GM23248 (cell line): ENCODE measurements around the gene CDC23. TPM values are rescaled to one million over a fixed set of nuclear protein-coding genes. Genes with fewer than 3 reads are reported as not detected.

Experiments
- DNase-seq: peaks from one replicate; pipeline ENCODE4 v3.0.0-alpha.2; 2015
- H2AFZ ChIP-seq: fragments of 200-600 bp; sonication (generic); 2 replicates; pipeline ENCODE4 v1.6.1; 2016; ENCODE audit warnings: antibody characterized with exemption
- H3F3A ChIP-seq: fragments of 200-600 bp; sonication (generic); 2 replicates; pipeline ENCODE4 v1.6.1; 2016; ENCODE audit warnings: mild to moderate bottlenecking, antibody characterized with exemption, mixed run types; ENCODE audit not compliant: insufficient read depth
- H3K27ac ChIP-seq: fragments of 200-600 bp; sonication (generic); 2 replicates; pipeline ENCODE4 v1.5.1; 2016; ENCODE audit warnings: mild to moderate bottlenecking
- H3K27me3 ChIP-seq: fragments of 200-600 bp; sonication (generic); replicated peaks from 2 replicates; pipeline ENCODE4 v1.6.1; 2016; ENCODE audit warnings: mild to moderate bottlenecking; ENCODE audit not compliant: insufficient read depth
- H3K36me3 ChIP-seq: fragments of 200-600 bp; sonication (generic); 2 replicates; pipeline ENCODE4 v1.6.1; 2016; ENCODE audit warnings: low read depth, mild to moderate bottlenecking
- H3K4me1 ChIP-seq: fragments of 200-600 bp; sonication (generic); 2 replicates; pipeline ENCODE4 v1.6.1; 2016; ENCODE audit warnings: mild to moderate bottlenecking; ENCODE audit not compliant: insufficient read depth
- H3K4me2 ChIP-seq: fragments of 200-600 bp; sonication (generic); one replicate; pipeline ENCODE4 v1.6.1; 2016; ENCODE audit warnings: mild to moderate bottlenecking; ENCODE audit not compliant: unreplicated experiment
- H3K4me3 ChIP-seq: fragments of 200-600 bp; sonication (generic); 2 replicates; pipeline ENCODE4 v1.5.1; 2016; ENCODE audit warnings: mild to moderate bottlenecking
- H3K79me2 ChIP-seq: fragments of 200-600 bp; sonication (generic); 2 replicates; pipeline ENCODE4 v1.6.1; 2016; ENCODE audit warnings: mild to moderate bottlenecking; ENCODE audit not compliant: insufficient read depth
- H3K9ac ChIP-seq: fragments of 200-600 bp; sonication (generic); 2 replicates; pipeline ENCODE4 v1.6.1; 2016; ENCODE audit warnings: mild to moderate bottlenecking
- H3K9me2 ChIP-seq: fragments of 200-600 bp; sonication (generic); 2 replicates; pipeline ENCODE4 v1.6.1; 2016; ENCODE audit warnings: mixed run types, mild to moderate bottlenecking, moderate library complexity; ENCODE audit not compliant: insufficient read depth
- H3K9me3 ChIP-seq: fragments of 200-600 bp; sonication (generic); one replicate; pipeline ENCODE4 v1.6.1; 2017; ENCODE audit warnings: low read depth
- H4K20me1 ChIP-seq: fragments of 200-600 bp; sonication (generic); 2 replicates; pipeline ENCODE4 v1.6.0; 2016; ENCODE audit not compliant: insufficient read depth
- EZH2 ChIP-seq: fragments of 200-600 bp; sonication (generic); IDR thresholded peaks from 2 replicates; pipeline ENCODE4 v1.6.1; 2018; ENCODE audit warnings: antibody characterized with exemption, mild to moderate bottlenecking; ENCODE audit not compliant: insufficient read depth, poor library complexity, severe bottlenecking
- EZH2phosphoT487 ChIP-seq: fragments of 200-600 bp; sonication (generic); IDR thresholded peaks from 2 replicates; pipeline ENCODE4 v1.6.1; 2018; ENCODE audit warnings: antibody characterized with exemption, moderate library complexity, mild to moderate bottlenecking, low read depth; ENCODE audit not compliant: insufficient read depth
- WGBS, 2 experiments: methylation state at CpG; one replicate each; pipeline ENCODE4 v1.1.6; 2015 to 2017; ENCODE audit warnings: low lambda C conversion rate in 2 of 2, low coverage in 1 of 2; ENCODE audit errors: missing lambda C conversion rate in 2 of 2; 5-methylcytosine and 5-hydroxymethylcytosine counted together
- in situ Hi-C: fragments of 300-500 bp; cut with MboI; formaldehyde crosslinking; loops from 2 replicates; pipeline ENCODE4 v1.15.0; 2020
- polyA plus RNA-seq: library from polyadenylated mRNA; unstranded; fragments of >200 nt; fragmentation: Nextera tagmentation; extraction: Ambion mirVana; gene quantifications from 2 replicates; pipeline ENCODE4 v1.2.1, GENCODE V29; 2016
- total RNA-seq: library from RNA; depleted of rRNA; stranded (reverse); fragments of >200 nt; shearing (Covaris generic); gene quantifications from 2 replicates; pipeline ENCODE4 v1.2.3, GENCODE V29; 2014

CDC23 gene
- total and polyA plus RNA-seq, 2 experiments from 2014 or later, result 30.5 to 32.5 TPM

DNA sequence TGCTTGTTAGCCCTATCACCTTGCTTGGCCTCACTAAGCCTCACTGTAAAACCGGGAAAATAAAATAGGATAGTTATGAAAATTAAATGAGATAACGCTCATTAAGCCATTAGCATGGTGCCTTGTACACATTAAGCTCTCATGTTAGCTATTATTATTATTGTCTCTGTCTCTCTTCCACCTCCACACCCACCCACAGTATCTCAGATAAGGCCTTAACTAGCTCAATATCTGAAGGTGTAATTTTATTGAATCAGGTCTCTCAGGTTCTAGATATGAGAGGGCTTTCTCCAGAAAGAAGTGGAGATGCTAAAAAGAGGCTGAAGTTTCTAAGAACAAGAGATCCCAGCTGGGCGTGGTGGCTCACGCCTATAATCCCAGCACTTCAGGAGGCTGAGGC, 33.7 kb upstream of the CDC23 start:
- Histone ChIP-seq H3K4me3 (no peak overlapping the region), H3K36me3 (no peaks in the 10 kb centered on the region), H3K27ac (no peak overlapping the region), H3K9ac (no peak overlapping the region), H4K20me1 (no peaks in the 10 kb centered on the region), H3K9me3 (no peaks in the 10 kb centered on the region), H3F3A (peaks cover 6% of the 10 kb centered on the region; the same call in 1 of the 2 replicates), H3K9me2 (no peaks in the 10 kb centered on the region), H2AFZ (no peak overlapping the region), H3K4me1 (no peaks in the 10 kb centered on the region), H3K4me2 (no peak overlapping the region), H3K27me3 (peaks cover 14% of the 10 kb centered on the region), H3K79me2 (no peaks in the 10 kb centered on the region)
- in situ Hi-C loops, result no loop called here
- no peak for DNase-seq
- TF ChIP-seq EZH2, result no peak
- no peak for TF ChIP-seq EZH2phosphoT487
- WGBS, 2 experiments, result 72 to 80% methylated on average over 4 of the region's 4 CpGs

- Histone ChIP-seq H3K9me2 (no peaks in the 10 kb centered on the region), H3K27me3 (peaks cover 16% of the 10 kb centered on the region), H3K4me2 (no peak overlapping the region), H3K36me3 (no peaks in the 10 kb centered on the region), H2AFZ (no peak overlapping the region), H3K27ac (no peak overlapping the region), H3K4me1 (no peaks in the 10 kb centered on the region), H3K4me3 (no peak overlapping the region), H4K20me1 (no peaks in the 10 kb centered on the region), H3F3A (peaks cover 6% of the 10 kb centered on the region; the same call in 1 of the 2 replicates), H3K9ac (no peak overlapping the region), H3K79me2 (no peaks in the 10 kb centered on the region), H3K9me3 (no peaks in the 10 kb centered on the region)
- in situ Hi-C loops, result no loop called here
- DNase-seq, result no peak
- 80 to 82% methylated on average over 4 of the region's 4 CpGs for WGBS, 2 experiments
- TF ChIP-seq EZH2 (no peak), EZH2phosphoT487 (no peak)
These were observed 33.2 kb upstream of the CDC23 start for GRCh38 chr5:138246334-138246733.

DNA sequence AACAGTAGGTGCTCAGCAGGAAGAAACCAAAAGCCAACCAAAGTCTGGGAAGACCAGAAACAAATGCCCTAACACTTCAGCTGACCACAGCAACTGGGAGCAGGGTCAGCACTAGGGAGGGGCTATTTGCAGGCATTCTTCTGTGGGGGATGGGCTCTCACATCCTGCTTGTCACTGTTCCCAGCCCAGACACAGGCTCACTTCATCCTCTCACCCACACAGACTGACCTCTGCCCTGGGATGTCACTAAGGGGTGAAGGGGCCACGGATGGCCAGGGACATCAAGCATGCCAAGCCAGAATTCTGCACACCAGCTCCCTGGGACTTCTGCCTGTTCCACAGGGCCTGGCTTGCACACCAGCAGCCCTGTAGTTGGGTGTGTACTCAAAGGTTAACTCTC, 32.6 kb upstream of the CDC23 start:
- Histone ChIP-seq H3K4me3 (no peak overlapping the region), H2AFZ (no peak overlapping the region), H3K27ac (no peak overlapping the region), H3K9me3 (no peaks in the 10 kb centered on the region), H3K79me2 (no peaks in the 10 kb centered on the region), H3K27me3 (peaks cover 22% of the 10 kb centered on the region), H3K36me3 (no peaks in the 10 kb centered on the region), H3K9ac (no peak overlapping the region), H3K4me1 (no peaks in the 10 kb centered on the region), H3K4me2 (no peak overlapping the region), H3K9me2 (no peaks in the 10 kb centered on the region), H3F3A (peaks cover 6% of the 10 kb centered on the region; the same call in 1 of the 2 replicates), H4K20me1 (no peaks in the 10 kb centered on the region)
- 64 to 75% methylated on average over 1 of the region's 1 CpG for WGBS, 2 experiments
- in situ Hi-C loops, result no loop called here
- TF ChIP-seq EZH2phosphoT487 (no peak), EZH2 (no peak)
- DNase-seq, result no peak

- Histone ChIP-seq H3K4me2 (no peak overlapping the region), H4K20me1 (no peaks in the 10 kb centered on the region), H2AFZ (no peak overlapping the region), H3K79me2 (no peaks in the 10 kb centered on the region), H3K4me1 (no peaks in the 10 kb centered on the region), H3K36me3 (no peaks in the 10 kb centered on the region), H3K27me3 (peaks cover 33% of the 10 kb centered on the region), H3K9ac (no peak overlapping the region), H3K9me2 (no peaks in the 10 kb centered on the region), H3K4me3 (no peak overlapping the region), H3K9me3 (no peaks in the 10 kb centered on the region), H3F3A (peaks cover 6% of the 10 kb centered on the region; the same call in 1 of the 2 replicates), H3K27ac (no peak overlapping the region)
- WGBS, 2 experiments, result 45 to 55% methylated on average over 2 of the region's 2 CpGs
- in situ Hi-C loops, result no loop called here
- TF ChIP-seq EZH2phosphoT487 (no peak), EZH2 (no peak)
- DNase-seq, result peak; percentile 10
These were observed 30.7 kb upstream of the CDC23 start for GRCh38 chr5:138243794-138244193.
